ENCODE data around the gene PLXNA4.

DNA sequence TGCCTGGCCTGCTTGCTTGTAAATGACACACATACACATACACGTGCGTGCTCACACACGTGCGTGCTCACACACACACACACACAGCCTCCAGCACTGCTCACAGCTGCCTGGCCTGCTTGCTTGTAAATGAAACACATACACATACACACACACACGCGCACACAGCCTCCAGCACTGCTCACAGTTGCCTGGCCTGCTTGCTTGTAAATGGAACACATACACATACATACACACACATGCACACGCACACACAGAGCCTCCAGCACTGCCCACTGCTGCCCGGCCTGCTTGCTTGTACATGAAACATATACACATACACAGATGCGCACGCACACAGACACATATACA, 397.2 kb downstream of the PLXNA4 start:
- TF ChIP-seq, protein P1, sequence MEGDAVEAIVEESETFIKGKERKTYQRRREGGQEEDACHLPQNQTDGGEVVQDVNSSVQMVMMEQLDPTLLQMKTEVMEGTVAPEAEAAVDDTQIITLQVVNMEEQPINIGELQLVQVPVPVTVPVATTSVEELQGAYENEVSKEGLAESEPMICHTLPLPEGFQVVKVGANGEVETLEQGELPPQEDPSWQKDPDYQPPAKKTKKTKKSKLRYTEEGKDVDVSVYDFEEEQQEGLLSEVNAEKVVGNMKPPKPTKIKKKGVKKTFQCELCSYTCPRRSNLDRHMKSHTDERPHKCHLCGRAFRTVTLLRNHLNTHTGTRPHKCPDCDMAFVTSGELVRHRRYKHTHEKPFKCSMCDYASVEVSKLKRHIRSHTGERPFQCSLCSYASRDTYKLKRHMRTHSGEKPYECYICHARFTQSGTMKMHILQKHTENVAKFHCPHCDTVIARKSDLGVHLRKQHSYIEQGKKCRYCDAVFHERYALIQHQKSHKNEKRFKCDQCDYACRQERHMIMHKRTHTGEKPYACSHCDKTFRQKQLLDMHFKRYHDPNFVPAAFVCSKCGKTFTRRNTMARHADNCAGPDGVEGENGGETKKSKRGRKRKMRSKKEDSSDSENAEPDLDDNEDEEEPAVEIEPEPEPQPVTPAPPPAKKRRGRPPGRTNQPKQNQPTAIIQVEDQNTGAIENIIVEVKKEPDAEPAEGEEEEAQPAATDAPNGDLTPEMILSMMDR (IDR thresholded peaks at IDR 0.05), result no peak
- no peak for TF ChIP-seq POLR2A (IDR thresholded peaks at IDR 0.05)
